ENCODE data around the gene ROCK1.

DNA sequence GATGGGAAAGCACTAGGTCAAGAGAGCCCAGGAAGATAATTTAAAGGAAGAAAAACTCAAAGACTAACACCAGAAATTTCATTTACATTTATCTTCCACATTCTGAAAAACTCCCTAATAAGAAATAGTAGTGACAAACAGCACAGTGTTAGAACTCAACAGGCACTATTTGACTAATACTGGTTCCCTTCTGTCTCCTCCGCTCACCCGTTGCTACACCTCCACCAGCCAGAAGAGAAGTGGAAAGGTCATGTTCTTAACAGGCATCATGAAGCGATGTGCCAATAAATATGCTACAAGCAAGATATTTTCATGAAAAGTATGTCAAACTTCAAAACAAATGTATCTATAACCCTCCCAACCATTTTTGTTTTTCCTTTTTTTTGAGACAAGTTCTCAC lies 5.7 kb downstream of the ROCK1 start:
- TF ChIP-seq TAF1 (IDR thresholded peaks at IDR 0.05; ENCODE audit: borderline replicate concordance, low read depth, low read length) (no peak), POLR2A (IDR thresholded peaks at IDR 0.05; ENCODE audit: low read depth, low read length) (no peak)
